ENCODE measurements around the gene SETD2. TPM values are rescaled to one million over a fixed set of nuclear protein-coding genes. Genes with fewer than 3 reads are reported as not detected.

Gene SETD2
- total and polyA plus RNA-seq, 9 of the 15 experiments (the other 6 are each of a cell fraction or from before 2014, with no cell fraction given): 8.2 to 44.0 (median 33.6) TPM

DNA sequence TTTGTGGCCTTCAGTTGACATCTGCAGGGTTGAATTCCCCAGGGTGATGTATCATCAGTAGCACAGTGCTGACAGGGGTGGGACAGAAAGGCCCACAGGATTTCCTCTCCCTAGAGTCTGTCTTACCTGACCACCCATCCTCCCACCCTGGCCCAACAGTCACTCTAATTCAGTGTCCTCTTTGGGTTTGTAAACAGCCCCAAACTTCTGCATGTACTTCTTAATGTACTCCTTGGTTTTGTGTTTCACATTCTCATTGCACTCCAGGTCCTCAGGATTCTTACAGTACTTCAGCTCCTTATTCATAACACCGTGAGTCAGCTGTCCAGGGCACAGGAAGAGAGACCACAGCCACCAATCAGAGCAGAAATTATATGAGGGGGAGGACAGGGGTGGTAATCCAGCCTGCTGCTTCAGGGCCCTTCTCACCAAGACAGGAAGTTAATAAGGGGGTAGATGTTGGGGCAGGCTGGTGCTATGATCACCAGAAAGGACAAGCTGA, 146.9 kb downstream of the SETD2 start (continued):
- TF ChIP-seq TBL1XR1 (IDR thresholded peaks at IDR 0.05; ENCODE audit: low read length in 2 of 2) (peak in 1 of 2 experiments; percentile 60; a peak in 1 of 4 replicates), KDM2B (CRISPR knock-in tag; IDR thresholded peaks at IDR 0.05) (no peak), ESRRB (CRISPR knock-in tag; IDR thresholded peaks at IDR 0.05; ENCODE audit: borderline replicate concordance) (no peak), SRSF9 (IDR thresholded peaks at IDR 0.05; ENCODE audit: borderline replicate concordance, low read depth, low read length) (no peak), HEY1 (CRISPR knock-in tag; IDR thresholded peaks at IDR 0.05; ENCODE audit: borderline replicate concordance) (no peak)
- TF ChIP-seq, protein P1, sequence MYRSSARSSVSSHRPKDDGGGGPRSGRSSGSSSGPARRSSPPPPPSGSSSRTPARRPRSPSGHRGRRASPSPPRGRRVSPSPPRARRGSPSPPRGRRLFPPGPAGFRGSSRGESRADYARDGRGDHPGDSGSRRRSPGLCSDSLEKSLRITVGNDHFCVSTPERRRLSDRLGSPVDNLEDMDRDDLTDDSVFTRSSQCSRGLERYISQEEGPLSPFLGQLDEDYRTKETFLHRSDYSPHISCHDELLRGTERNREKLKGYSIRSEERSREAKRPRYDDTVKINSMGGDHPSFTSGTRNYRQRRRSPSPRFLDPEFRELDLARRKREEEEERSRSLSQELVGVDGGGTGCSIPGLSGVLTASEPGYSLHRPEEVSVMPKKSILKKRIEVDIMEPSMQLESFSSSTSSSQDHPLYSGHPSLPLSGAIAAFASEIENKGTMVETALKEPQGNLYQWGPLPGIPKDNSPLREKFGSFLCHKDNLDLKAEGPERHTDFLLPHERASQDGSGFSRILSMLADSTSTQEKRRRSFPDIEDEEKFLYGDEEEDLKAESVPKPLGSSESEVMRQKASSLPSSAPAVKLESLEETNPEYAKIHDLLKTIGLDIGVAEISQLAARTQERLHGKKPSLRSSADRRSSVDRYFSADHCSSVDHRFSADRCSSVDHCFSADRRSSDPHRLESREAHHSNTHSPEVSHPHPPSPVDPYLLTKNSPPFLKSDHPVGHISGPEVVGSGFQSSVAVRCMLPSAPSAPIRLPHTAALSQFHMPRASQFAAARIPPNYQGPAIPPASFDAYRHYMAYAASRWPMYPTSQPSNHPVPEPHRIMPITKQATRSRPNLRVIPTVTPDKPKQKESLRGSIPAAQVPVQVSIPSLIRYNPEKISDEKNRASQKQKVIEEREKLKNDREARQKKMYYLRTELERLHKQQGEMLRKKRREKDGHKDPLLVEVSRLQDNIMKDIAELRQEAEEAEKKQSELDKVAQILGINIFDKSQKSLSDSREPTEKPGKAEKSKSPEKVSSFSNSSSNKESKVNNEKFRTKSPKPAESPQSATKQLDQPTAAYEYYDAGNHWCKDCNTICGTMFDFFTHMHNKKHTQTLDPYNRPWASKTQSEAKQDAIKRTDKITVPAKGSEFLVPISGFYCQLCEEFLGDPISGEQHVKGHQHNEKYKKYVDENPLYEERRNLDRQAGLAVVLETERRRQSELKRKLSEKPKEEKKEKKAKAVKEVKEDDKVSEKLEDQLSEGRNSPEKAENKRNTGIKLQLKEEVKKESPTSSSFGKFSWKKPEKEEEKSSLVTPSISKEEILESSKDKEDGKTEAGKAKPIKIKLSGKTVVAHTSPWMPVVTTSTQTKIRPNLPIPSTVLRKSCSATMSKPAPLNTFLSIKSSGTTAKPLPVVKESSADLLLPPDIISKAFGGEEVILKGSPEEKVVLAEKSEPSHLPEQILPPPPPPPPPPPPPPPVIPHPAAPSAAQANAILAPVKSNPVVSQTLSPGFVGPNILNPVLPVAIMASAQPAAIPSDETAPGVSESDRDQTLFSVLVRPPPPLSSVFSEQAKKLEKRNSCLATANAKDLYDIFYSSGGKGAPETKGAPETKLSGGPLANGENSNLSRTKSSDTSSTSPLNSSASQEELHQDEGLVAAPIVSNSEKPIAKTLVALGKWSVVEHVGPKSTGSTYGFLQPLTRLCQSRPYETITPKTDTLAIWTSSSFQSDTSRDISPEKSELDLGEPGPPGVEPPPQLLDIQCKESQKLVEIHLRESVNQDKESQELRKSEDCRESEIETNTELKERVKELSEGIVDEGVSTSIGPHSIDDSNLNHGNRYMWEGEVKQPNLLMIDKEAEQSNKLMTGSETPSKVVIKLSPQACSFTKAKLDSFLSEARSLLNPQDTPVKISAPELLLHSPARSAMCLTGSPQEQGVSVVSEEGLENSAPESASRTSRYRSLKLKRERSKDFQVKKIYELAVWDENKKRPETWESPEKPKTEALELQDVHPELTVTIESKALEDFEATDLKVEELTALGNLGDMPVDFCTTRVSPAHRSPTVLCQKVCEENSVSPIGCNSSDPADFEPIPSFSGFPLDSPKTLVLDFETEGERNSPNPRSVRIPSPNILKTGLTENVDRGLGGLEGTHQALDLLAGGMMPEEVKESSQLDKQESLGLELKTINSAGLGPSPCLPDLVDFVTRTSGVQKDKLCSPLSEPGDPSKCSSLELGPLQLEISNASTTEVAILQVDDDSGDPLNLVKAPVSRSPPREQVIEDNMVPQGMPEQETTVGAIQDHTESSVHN (IDR thresholded peaks at IDR 0.05; ENCODE audit: borderline replicate concordance in 1 of 2, low read depth in 1 of 2): no peak
- TF ChIP-seq, protein P2, sequence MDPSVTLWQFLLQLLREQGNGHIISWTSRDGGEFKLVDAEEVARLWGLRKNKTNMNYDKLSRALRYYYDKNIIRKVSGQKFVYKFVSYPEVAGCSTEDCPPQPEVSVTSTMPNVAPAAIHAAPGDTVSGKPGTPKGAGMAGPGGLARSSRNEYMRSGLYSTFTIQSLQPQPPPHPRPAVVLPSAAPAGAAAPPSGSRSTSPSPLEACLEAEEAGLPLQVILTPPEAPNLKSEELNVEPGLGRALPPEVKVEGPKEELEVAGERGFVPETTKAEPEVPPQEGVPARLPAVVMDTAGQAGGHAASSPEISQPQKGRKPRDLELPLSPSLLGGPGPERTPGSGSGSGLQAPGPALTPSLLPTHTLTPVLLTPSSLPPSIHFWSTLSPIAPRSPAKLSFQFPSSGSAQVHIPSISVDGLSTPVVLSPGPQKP (CRISPR knock-in tag; IDR thresholded peaks at IDR 0.05): no peak
- TF ChIP-seq, protein P3, sequence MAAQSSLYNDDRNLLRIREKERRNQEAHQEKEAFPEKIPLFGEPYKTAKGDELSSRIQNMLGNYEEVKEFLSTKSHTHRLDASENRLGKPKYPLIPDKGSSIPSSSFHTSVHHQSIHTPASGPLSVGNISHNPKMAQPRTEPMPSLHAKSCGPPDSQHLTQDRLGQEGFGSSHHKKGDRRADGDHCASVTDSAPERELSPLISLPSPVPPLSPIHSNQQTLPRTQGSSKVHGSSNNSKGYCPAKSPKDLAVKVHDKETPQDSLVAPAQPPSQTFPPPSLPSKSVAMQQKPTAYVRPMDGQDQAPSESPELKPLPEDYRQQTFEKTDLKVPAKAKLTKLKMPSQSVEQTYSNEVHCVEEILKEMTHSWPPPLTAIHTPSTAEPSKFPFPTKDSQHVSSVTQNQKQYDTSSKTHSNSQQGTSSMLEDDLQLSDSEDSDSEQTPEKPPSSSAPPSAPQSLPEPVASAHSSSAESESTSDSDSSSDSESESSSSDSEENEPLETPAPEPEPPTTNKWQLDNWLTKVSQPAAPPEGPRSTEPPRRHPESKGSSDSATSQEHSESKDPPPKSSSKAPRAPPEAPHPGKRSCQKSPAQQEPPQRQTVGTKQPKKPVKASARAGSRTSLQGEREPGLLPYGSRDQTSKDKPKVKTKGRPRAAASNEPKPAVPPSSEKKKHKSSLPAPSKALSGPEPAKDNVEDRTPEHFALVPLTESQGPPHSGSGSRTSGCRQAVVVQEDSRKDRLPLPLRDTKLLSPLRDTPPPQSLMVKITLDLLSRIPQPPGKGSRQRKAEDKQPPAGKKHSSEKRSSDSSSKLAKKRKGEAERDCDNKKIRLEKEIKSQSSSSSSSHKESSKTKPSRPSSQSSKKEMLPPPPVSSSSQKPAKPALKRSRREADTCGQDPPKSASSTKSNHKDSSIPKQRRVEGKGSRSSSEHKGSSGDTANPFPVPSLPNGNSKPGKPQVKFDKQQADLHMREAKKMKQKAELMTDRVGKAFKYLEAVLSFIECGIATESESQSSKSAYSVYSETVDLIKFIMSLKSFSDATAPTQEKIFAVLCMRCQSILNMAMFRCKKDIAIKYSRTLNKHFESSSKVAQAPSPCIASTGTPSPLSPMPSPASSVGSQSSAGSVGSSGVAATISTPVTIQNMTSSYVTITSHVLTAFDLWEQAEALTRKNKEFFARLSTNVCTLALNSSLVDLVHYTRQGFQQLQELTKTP (IDR thresholded peaks at IDR 0.05; ENCODE audit: low read depth in 1 of 2, partially characterized antibody in 2 of 2): peak in 1 of 2 experiments; percentile 18
- TF ChIP-seq, protein P4, sequence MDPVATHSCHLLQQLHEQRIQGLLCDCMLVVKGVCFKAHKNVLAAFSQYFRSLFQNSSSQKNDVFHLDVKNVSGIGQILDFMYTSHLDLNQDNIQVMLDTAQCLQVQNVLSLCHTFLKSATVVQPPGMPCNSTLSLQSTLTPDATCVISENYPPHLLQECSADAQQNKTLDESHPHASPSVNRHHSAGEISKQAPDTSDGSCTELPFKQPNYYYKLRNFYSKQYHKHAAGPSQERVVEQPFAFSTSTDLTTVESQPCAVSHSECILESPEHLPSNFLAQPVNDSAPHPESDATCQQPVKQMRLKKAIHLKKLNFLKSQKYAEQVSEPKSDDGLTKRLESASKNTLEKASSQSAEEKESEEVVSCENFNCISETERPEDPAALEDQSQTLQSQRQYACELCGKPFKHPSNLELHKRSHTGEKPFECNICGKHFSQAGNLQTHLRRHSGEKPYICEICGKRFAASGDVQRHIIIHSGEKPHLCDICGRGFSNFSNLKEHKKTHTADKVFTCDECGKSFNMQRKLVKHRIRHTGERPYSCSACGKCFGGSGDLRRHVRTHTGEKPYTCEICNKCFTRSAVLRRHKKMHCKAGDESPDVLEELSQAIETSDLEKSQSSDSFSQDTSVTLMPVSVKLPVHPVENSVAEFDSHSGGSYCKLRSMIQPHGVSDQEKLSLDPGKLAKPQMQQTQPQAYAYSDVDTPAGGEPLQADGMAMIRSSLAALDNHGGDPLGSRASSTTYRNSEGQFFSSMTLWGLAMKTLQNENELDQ (CRISPR knock-in tag; IDR thresholded peaks at IDR 0.05; ENCODE audit: borderline replicate concordance): no peak
- TF ChIP-seq, protein P5, sequence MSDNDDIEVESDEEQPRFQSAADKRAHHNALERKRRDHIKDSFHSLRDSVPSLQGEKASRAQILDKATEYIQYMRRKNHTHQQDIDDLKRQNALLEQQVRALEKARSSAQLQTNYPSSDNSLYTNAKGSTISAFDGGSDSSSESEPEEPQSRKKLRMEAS (CRISPR knock-in tag; IDR thresholded peaks at IDR 0.05): peak; percentile 32; the same call in 1 of the 2 replicates
